IPS-18c (cell line): ENCODE data around the gene GNRH2.
A peak's percentile ranks its signal among the peaks of the same experiment; 100 is the strongest.

Experiments
- H3K4me3 ChIP-seq: 2 replicates; pipeline ENCODE4 v1.7.0; 2013; ENCODE audit warnings: low read depth, mild to moderate bottlenecking, low read length, moderate library complexity; ENCODE audit not compliant: insufficient read depth
- H3K9me3 ChIP-seq: one replicate; pipeline ENCODE4 v1.6.1; 2013; ENCODE audit warnings: mild to moderate bottlenecking, low read length, moderate library complexity; ENCODE audit not compliant: control insufficient read depth, insufficient read depth

Gene GNRH2

GRCh38 chr20:3084986-3085360, 41.6 kb downstream of the GNRH2 start:
- no peaks in the 10 kb centered on the region for H3K9me3 ChIP-seq
- H3K4me3 ChIP-seq = no peak overlapping the region

GRCh38 chr20:3085571-3086072, 42.2 kb downstream of the GNRH2 start:
- H3K4me3 ChIP-seq = no peak overlapping the region

GRCh38 chr20:3088031-3088430, 44.6 kb downstream of the GNRH2 start:
- no peaks in the 10 kb centered on the region for H3K9me3 ChIP-seq
- H3K4me3 ChIP-seq = no peak overlapping the region

More at GRCh38 chr20:3085571-3086072, 42.2 kb downstream of the GNRH2 start:
- H3K9me3 ChIP-seq = no peaks in the 10 kb centered on the region

GRCh38 chr20:3090565-3090964, 47.1 kb downstream of the GNRH2 start:
- Histone ChIP-seq H3K9me3 (no peaks in the 10 kb centered on the region), H3K4me3 (no peak overlapping the region)

- Histone ChIP-seq H3K9me3 (no peaks in the 10 kb centered on the region), H3K4me3 (peak overlapping the region; percentile 38; the same call in 1 of the 2 replicates)
Measured at GRCh38 chr20:3092611-3093379, 49.4 kb downstream of the GNRH2 start.

GRCh38 chr20:3093861-3094361, 50.5 kb downstream of the GNRH2 start:
- H3K9me3 ChIP-seq = no peaks in the 10 kb centered on the region
- H3K4me3 ChIP-seq = no peak overlapping the region

- H3K9me3 ChIP-seq = no peaks in the 10 kb centered on the region
- H3K4me3 ChIP-seq = no peak overlapping the region
Measured at GRCh38 chr20:3094848-3095629, 51.6 kb downstream of the GNRH2 start.
